Activated CD8-positive, alpha-beta memory T cell treated with anti-CD3 and anti-CD28 coated beads, Interleukin-2, amount 10 ng/mL, durations not matched to agents 7 days and 5 days (primary cell): ENCODE data around the gene METTL6. TPM values are rescaled to one million over a fixed set of nuclear protein-coding genes. Genes with fewer than 3 reads are reported as not detected.
A peak's percentile ranks its signal among the peaks of the same experiment; 100 is the strongest.
"Not testable (repeated sequence)": the region's sequence is repeated elsewhere in the genome, so short reads cannot be mapped to it uniquely, and the experiment has no call there.

ENCODE experiments used
- ATAC-seq: fragments of 150-1000 bp; cut with Tn5 transposase; one replicate; pipeline ENCODE4 v1.10.0; 2021; ENCODE audit warnings: moderate library complexity
- CTCF ChIA-PET: fragments of 350-600 bp; sonication (Branson Sonifier 250); formaldehyde crosslinking; loops from one replicate; lab custom pipeline; 2021; ENCODE audit warnings: antibody characterized with exemption; lab: Charles Lee
- DNase-seq: peaks from one replicate; pipeline ENCODE4 v3.0.0-alpha.2; 2020
- H3K27ac Mint-ChIP-seq: one replicate; pipeline ENCODE4 v1.8.0; 2021; ENCODE audit warnings: mild to moderate bottlenecking, mixed read lengths
- H3K27me3 Mint-ChIP-seq: one replicate; pipeline ENCODE4 v1.8.0; 2021; ENCODE audit warnings: mixed read lengths
- H3K36me3 Mint-ChIP-seq: one replicate; pipeline ENCODE4 v1.8.0; 2021; ENCODE audit warnings: mild to moderate bottlenecking, mixed read lengths
- H3K4me1 Mint-ChIP-seq: one replicate; pipeline ENCODE4 v1.8.0; 2021; ENCODE audit warnings: mixed read lengths
- H3K4me3 Mint-ChIP-seq: one replicate; pipeline ENCODE4 v1.8.0; 2021; ENCODE audit warnings: mild to moderate bottlenecking, moderate library complexity, mixed read lengths
- H3K9me3 Mint-ChIP-seq: one replicate; pipeline ENCODE4 v1.8.0; 2022; ENCODE audit warnings: low read depth, mixed read lengths
- total RNA-seq, 2 experiments: library from RNA; stranded (reverse); gene quantifications; one replicate each; pipeline ENCODE4 v1.2.3, GENCODE V29; 2021

Gene METTL6
- total RNA-seq, 2 experiments from 2014 or later: 17.2 to 18.3 TPM

DNA sequence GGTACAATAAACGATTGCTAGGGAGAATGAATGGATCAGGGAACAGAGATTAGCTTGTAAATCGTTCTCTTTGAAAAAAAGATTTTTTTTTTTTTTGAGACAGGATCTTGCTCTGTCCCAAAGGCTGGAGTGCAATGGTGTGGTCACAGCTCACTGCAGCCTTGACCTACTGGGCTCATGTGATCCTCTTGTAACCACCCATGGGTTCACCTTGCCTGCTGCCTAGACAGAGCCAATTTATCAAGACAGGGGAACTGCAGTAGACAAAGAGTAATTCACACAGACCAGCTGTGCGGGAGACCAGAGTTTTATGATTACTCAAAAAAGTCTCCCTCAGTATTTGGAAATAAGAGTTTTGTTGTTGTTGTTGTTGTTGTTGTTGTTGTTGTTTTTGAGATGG lies 39.6 kb downstream of the METTL6 start:
- H3K27me3 Mint-ChIP-seq: no peaks in the 10 kb centered on the region

DNA sequence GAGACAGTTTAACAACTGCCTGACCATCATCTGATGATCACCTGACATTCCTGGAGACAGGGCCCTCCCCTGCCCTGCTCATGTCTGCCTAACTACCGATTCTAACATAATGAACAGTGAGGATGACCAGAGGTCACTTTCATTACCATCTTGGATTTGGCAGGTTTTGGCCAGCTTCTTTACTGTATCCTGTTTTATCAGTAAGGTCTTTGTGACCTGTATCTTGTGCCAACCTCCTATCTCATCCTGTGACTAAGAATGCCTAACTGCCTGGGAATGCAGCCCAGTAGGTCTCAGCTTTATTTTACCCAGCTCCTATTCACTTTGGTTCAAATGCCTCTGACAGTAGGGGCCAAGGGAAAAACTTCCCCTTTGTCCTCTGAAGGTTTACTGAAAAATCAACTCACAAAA lies 40.2 kb downstream of the METTL6 start:
- CTCF ChIA-PET: interaction anchor here (0.8 to 1.7 kb wide), 6 partner anchors 9 to 279 kb away, joined by 3 to 6 read pairs (median 3); no protein-coding TSS in a partner anchor
- no peak overlapping the region for H3K4me3 Mint-ChIP-seq

More for the DNA sequence above, 39.6 kb downstream of the METTL6 start:
- DNase-seq: no peak
- no peak for ATAC-seq
- no peaks in the 10 kb centered on the region for H3K9me3 Mint-ChIP-seq
- CTCF ChIA-PET: interaction anchor here (0.8 to 1.7 kb wide), 8 partner anchors 10 to 279 kb away, joined by 3 to 6 read pairs (median 4); no protein-coding TSS in a partner anchor
- no peak overlapping the region for H3K27ac Mint-ChIP-seq
- peaks cover 4% of the 10 kb centered on the region for H3K4me1 Mint-ChIP-seq
- no peaks in the 10 kb centered on the region for H3K36me3 Mint-ChIP-seq
- no peak overlapping the region for H3K4me3 Mint-ChIP-seq

DNA sequence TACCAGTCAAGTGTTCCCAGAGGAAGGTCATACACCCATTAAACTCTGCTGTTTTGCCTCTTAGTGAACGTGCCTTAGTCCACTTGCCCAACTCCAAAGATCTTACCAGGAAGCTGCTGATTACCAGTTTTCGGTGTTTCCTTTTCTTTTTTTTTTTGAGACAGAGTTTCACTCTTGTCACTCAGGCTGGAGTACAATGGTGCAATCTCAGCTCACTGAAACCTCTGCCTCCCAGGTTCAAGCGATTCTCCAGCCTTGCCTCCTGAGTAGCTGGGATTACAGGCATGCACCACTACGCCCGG lies 40.7 kb downstream of the METTL6 start:
- not testable (repeated sequence) for DNase-seq, H3K4me1 Mint-ChIP-seq, H3K27ac Mint-ChIP-seq, H3K27me3 Mint-ChIP-seq, H3K4me3 Mint-ChIP-seq, H3K36me3 Mint-ChIP-seq, ATAC-seq, H3K9me3 Mint-ChIP-seq
- CTCF ChIA-PET: interaction anchor here (1.1 to 1.3 kb wide), 3 partner anchors 119 to 184 kb away, joined by 3 read pairs; no protein-coding TSS in a partner anchor

More for the DNA sequence above, 40.2 kb downstream of the METTL6 start:
- no peaks in the 10 kb centered on the region for H3K9me3 Mint-ChIP-seq
- ATAC-seq: no peak
- H3K4me1 Mint-ChIP-seq: peaks cover 4% of the 10 kb centered on the region
- DNase-seq: no peak
- no peaks in the 10 kb centered on the region for H3K27me3 Mint-ChIP-seq
- H3K36me3 Mint-ChIP-seq: no peaks in the 10 kb centered on the region
- no peak overlapping the region for H3K27ac Mint-ChIP-seq

GRCh38 chr3:15385901-15386653 lies 41.3 kb downstream of the METTL6 start:
- H3K27me3 Mint-ChIP-seq: no peaks in the 10 kb centered on the region
- H3K4me3 Mint-ChIP-seq: no peak overlapping the region
- H3K27ac Mint-ChIP-seq: no peak overlapping the region
- DNase-seq: no peak
- H3K36me3 Mint-ChIP-seq: no peaks in the 10 kb centered on the region
- H3K9me3 Mint-ChIP-seq: no peaks in the 10 kb centered on the region
- peaks cover 4% of the 10 kb centered on the region for H3K4me1 Mint-ChIP-seq
- no peak for ATAC-seq
- CTCF ChIA-PET: interaction anchor here (1.5 to 3.1 kb wide), 2 partner anchors 15 to 118 kb away, joined by 3 to 18 read pairs; no protein-coding TSS in a partner anchor

- ATAC-seq, H3K4me1 Mint-ChIP-seq, DNase-seq, H3K9me3 Mint-ChIP-seq, H3K27ac Mint-ChIP-seq, H3K27me3 Mint-ChIP-seq, H3K36me3 Mint-ChIP-seq, H3K4me3 Mint-ChIP-seq: not testable (repeated sequence)
- CTCF ChIA-PET: interaction anchor here (1.5 to 3.1 kb wide), 2 partner anchors 15 to 117 kb away, joined by 3 to 18 read pairs; no protein-coding TSS in a partner anchor
Measured at GRCh38 chr3:15385238-15385695, 42.1 kb downstream of the METTL6 start.

GRCh38 chr3:15384510-15385237 lies 42.7 kb downstream of the METTL6 start:
- H3K27me3 Mint-ChIP-seq: no peaks in the 10 kb centered on the region
- no peak overlapping the region for H3K4me3 Mint-ChIP-seq
- ATAC-seq (no peak), DNase-seq (no peak)
- H3K36me3 Mint-ChIP-seq: no peaks in the 10 kb centered on the region
- CTCF ChIA-PET: interaction anchor here (1.0 to 3.1 kb wide), 3 partner anchors 16 to 179 kb away, joined by 3 to 18 read pairs (median 3); partner anchors contain the start of gene CAPN7
- H3K4me1 Mint-ChIP-seq: peaks cover 4% of the 10 kb centered on the region
- H3K9me3 Mint-ChIP-seq: no peaks in the 10 kb centered on the region
- no peak overlapping the region for H3K27ac Mint-ChIP-seq

GRCh38 chr3:15382405-15382923 lies 44.9 kb downstream of the METTL6 start:
- no peaks in the 10 kb centered on the region for H3K9me3 Mint-ChIP-seq
- no peaks in the 10 kb centered on the region for H3K36me3 Mint-ChIP-seq
- H3K4me3 Mint-ChIP-seq: no peak overlapping the region
- ATAC-seq: no peak
- DNase-seq: no peak
- H3K4me1 Mint-ChIP-seq: peaks cover 10% of the 10 kb centered on the region
- no peaks in the 10 kb centered on the region for H3K27me3 Mint-ChIP-seq
- CTCF ChIA-PET: interaction anchor here (7.0 kb wide), 1 partner anchor 114 kb away, joined by 145 read pairs; no protein-coding TSS in a partner anchor
- no peak overlapping the region for H3K27ac Mint-ChIP-seq

DNA sequence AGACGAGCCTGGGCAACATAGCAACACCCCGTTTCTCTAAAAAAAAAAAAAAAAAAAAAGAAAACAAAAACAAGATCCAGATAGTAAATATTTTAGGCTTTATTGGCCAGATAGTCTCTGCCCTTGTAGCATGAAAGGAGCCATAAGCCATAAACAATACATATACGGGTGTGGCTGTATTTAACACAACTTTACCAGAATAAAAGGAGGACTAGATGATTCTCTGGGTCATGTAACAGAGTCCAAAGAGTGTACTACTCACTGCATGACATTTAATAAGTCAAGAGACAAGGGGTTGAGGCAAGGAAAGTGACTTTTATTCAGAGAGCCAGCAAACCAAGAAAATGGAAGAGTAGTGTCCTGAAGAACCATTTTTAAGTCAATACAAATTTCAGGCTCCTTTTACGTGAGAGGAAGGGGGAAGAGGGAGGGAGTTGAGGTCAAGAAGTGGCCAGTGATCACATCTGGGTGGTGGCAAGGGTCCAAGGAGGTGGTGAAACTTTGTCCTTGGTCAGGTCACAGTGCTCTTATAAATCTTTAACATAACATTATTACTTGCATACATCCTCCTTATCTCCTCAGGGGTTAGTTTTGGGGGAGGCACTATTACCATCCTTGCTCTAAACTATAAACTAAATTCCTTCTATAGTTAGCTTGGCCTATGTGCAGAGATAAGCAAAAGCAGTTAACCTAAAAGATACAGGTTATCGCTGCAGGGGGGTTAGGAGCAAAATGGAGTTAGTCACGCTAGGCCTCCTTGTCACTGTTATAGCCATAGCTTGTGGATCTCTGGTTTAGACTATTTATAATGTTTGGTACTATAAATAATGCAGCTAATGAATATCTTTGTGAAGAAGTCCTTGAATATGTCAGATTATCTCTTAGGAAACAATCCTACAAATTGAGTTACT lies 46.1 kb downstream of the METTL6 start:
- peaks cover 10% of the 10 kb centered on the region for H3K4me1 Mint-ChIP-seq
- ATAC-seq (no peak), DNase-seq (no peak)
- no peak overlapping the region for H3K27ac Mint-ChIP-seq
- no peak overlapping the region for H3K4me3 Mint-ChIP-seq
- no peaks in the 10 kb centered on the region for H3K27me3 Mint-ChIP-seq
- no peaks in the 10 kb centered on the region for H3K36me3 Mint-ChIP-seq
- CTCF ChIA-PET: interaction anchor here (0.7 to 7.0 kb wide), 5 partner anchors 49 to 428 kb away, joined by 3 to 145 read pairs (median 3); partner anchors contain the start of gene SH3BP5
- H3K9me3 Mint-ChIP-seq: no peaks in the 10 kb centered on the region

DNA sequence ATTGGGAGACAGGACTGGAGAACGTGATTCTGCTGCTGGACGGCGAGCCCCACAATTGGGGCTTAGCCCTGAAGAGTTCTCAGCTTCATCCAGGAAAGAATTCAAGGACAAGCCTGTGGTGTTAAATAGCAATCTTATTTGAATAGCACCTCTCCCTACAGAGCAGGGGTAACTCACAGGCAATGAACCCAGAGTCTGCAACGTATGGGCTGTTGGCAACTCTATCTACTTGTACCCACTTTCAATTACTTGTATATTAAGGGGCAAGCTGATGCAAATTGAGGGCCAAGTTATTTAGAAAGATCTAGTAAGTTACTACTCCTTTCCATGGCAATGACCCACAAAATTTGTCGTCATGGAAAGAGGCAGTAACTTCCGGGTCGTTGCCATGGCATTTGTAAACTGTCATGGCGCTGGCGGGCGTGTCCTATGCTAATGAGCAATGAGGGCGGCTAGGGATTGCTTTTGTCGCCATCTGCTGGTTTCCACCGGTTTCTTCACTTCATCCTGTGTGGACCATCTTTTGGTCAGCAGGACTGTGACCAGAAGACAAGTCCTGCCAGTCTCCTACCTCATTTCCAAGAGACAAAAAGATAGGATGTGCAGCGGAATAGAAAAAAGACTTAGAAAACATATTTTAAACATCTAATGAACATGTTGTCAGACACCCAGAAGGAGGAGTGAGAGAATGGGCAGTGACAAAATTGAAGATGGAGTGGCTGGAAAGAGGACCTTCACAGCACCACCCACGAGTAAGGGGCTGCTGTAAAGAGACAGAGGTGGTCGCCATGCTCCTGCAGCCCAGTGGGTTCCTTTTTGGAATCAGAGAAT lies 49.2 kb downstream of the METTL6 start:
- H3K4me1 Mint-ChIP-seq: peaks cover 6% of the 10 kb centered on the region
- H3K36me3 Mint-ChIP-seq: no peaks in the 10 kb centered on the region
- H3K9me3 Mint-ChIP-seq: no peaks in the 10 kb centered on the region
- DNase-seq (peak; percentile 98), ATAC-seq (peak; percentile 95)
- H3K27me3 Mint-ChIP-seq: no peaks in the 10 kb centered on the region
- H3K4me3 Mint-ChIP-seq: no peak overlapping the region
- CTCF ChIA-PET: interaction anchor here (0.7 to 7.0 kb wide), 15 partner anchors 10 to 269 kb away, joined by 3 to 145 read pairs (median 6); partner anchors contain the start of genes CAPN7 and SH3BP5
- peak overlapping the region; percentile 82 for H3K27ac Mint-ChIP-seq

- DNase-seq: no peak
- Mint-ChIP-seq H3K9me3 (no peaks in the 10 kb centered on the region), H3K36me3 (no peaks in the 10 kb centered on the region), H3K27ac (no peak overlapping the region), H3K27me3 (no peaks in the 10 kb centered on the region), H3K4me3 (no peak overlapping the region), H3K4me1 (peaks cover 6% of the 10 kb centered on the region)
- ATAC-seq: no peak
- CTCF ChIA-PET: interaction anchor here (2.6 to 7.0 kb wide), 2 partner anchors 107 to 172 kb away, joined by 12 to 145 read pairs; no protein-coding TSS in a partner anchor
Measured at GRCh38 chr3:15375461-15376000, 51.8 kb downstream of the METTL6 start.

- DNase-seq: no peak
- H3K4me3 Mint-ChIP-seq: no peak overlapping the region
- no peak overlapping the region for H3K27ac Mint-ChIP-seq
- H3K27me3 Mint-ChIP-seq: no peaks in the 10 kb centered on the region
- peaks cover 6% of the 10 kb centered on the region for H3K4me1 Mint-ChIP-seq
- H3K36me3 Mint-ChIP-seq: no peaks in the 10 kb centered on the region
- H3K9me3 Mint-ChIP-seq: no peaks in the 10 kb centered on the region
- no peak for ATAC-seq
- CTCF ChIA-PET: interaction anchor here (1.3 to 1.4 kb wide), 2 partner anchors 15 to 40 kb away, joined by 3 to 5 read pairs; partner anchors contain the start of gene SH3BP5
Measured at GRCh38 chr3:15372918-15373317, 54.4 kb downstream of the METTL6 start.
